GM23248 (cell line): ENCODE measurements around the gene DSG3. TPM values are rescaled to one million over a fixed set of nuclear protein-coding genes. Genes with fewer than 3 reads are reported as not detected.
"Not testable (repeated sequence)": the region's sequence is repeated elsewhere in the genome, so short reads cannot be mapped to it uniquely, and the experiment has no call there.

Experiments used
- DNase-seq: peaks from one replicate; pipeline ENCODE4 v3.0.0-alpha.2; 2015
- H2AFZ ChIP-seq: fragments of 200-600 bp; sonication (generic); 2 replicates; pipeline ENCODE4 v1.6.1; 2016; ENCODE audit warnings: antibody characterized with exemption
- H3F3A ChIP-seq: fragments of 200-600 bp; sonication (generic); 2 replicates; pipeline ENCODE4 v1.6.1; 2016; ENCODE audit warnings: mild to moderate bottlenecking, antibody characterized with exemption, mixed run types; ENCODE audit not compliant: insufficient read depth
- H3K27ac ChIP-seq: fragments of 200-600 bp; sonication (generic); 2 replicates; pipeline ENCODE4 v1.5.1; 2016; ENCODE audit warnings: mild to moderate bottlenecking
- H3K27me3 ChIP-seq: fragments of 200-600 bp; sonication (generic); replicated peaks from 2 replicates; pipeline ENCODE4 v1.6.1; 2016; ENCODE audit warnings: mild to moderate bottlenecking; ENCODE audit not compliant: insufficient read depth
- H3K36me3 ChIP-seq: fragments of 200-600 bp; sonication (generic); 2 replicates; pipeline ENCODE4 v1.6.1; 2016; ENCODE audit warnings: low read depth, mild to moderate bottlenecking
- H3K4me1 ChIP-seq: fragments of 200-600 bp; sonication (generic); 2 replicates; pipeline ENCODE4 v1.6.1; 2016; ENCODE audit warnings: mild to moderate bottlenecking; ENCODE audit not compliant: insufficient read depth
- H3K4me2 ChIP-seq: fragments of 200-600 bp; sonication (generic); one replicate; pipeline ENCODE4 v1.6.1; 2016; ENCODE audit warnings: mild to moderate bottlenecking; ENCODE audit not compliant: unreplicated experiment
- H3K4me3 ChIP-seq: fragments of 200-600 bp; sonication (generic); 2 replicates; pipeline ENCODE4 v1.5.1; 2016; ENCODE audit warnings: mild to moderate bottlenecking
- H3K79me2 ChIP-seq: fragments of 200-600 bp; sonication (generic); 2 replicates; pipeline ENCODE4 v1.6.1; 2016; ENCODE audit warnings: mild to moderate bottlenecking; ENCODE audit not compliant: insufficient read depth
- H3K9ac ChIP-seq: fragments of 200-600 bp; sonication (generic); 2 replicates; pipeline ENCODE4 v1.6.1; 2016; ENCODE audit warnings: mild to moderate bottlenecking
- H3K9me2 ChIP-seq: fragments of 200-600 bp; sonication (generic); 2 replicates; pipeline ENCODE4 v1.6.1; 2016; ENCODE audit warnings: mixed run types, mild to moderate bottlenecking, moderate library complexity; ENCODE audit not compliant: insufficient read depth
- H3K9me3 ChIP-seq: fragments of 200-600 bp; sonication (generic); one replicate; pipeline ENCODE4 v1.6.1; 2017; ENCODE audit warnings: low read depth
- H4K20me1 ChIP-seq: fragments of 200-600 bp; sonication (generic); 2 replicates; pipeline ENCODE4 v1.6.0; 2016; ENCODE audit not compliant: insufficient read depth
- EZH2 ChIP-seq: fragments of 200-600 bp; sonication (generic); IDR thresholded peaks from 2 replicates; pipeline ENCODE4 v1.6.1; 2018; ENCODE audit warnings: antibody characterized with exemption, mild to moderate bottlenecking; ENCODE audit not compliant: insufficient read depth, poor library complexity, severe bottlenecking
- EZH2phosphoT487 ChIP-seq: fragments of 200-600 bp; sonication (generic); IDR thresholded peaks from 2 replicates; pipeline ENCODE4 v1.6.1; 2018; ENCODE audit warnings: antibody characterized with exemption, moderate library complexity, mild to moderate bottlenecking, low read depth; ENCODE audit not compliant: insufficient read depth
- WGBS, 2 experiments: methylation state at CpG; one replicate each; pipeline ENCODE4 v1.1.6; 2015 to 2017; ENCODE audit warnings: low lambda C conversion rate in 2 of 2, low coverage in 1 of 2; ENCODE audit errors: missing lambda C conversion rate in 2 of 2; 5-methylcytosine and 5-hydroxymethylcytosine counted together
- in situ Hi-C: fragments of 300-500 bp; cut with MboI; formaldehyde crosslinking; loops from 2 replicates; pipeline ENCODE4 v1.15.0; 2020
- polyA plus RNA-seq: library from polyadenylated mRNA; unstranded; fragments of >200 nt; fragmentation: Nextera tagmentation; extraction: Ambion mirVana; gene quantifications from 2 replicates; pipeline ENCODE4 v1.2.1, GENCODE V29; 2016
- total RNA-seq: library from RNA; depleted of rRNA; stranded (reverse); fragments of >200 nt; shearing (Covaris generic); gene quantifications from 2 replicates; pipeline ENCODE4 v1.2.3, GENCODE V29; 2014

Gene DSG3
- total and polyA plus RNA-seq, 2 experiments from 2014 or later: not detected

GRCh38 chr18:31504455-31505147 lies 57.1 kb downstream of the DSG3 start:
- Histone ChIP-seq H3K4me2 (no peak overlapping the region), H3K27ac (no peak overlapping the region), H3K4me3 (no peak overlapping the region), H2AFZ (no peak overlapping the region), H3K36me3 (no peaks in the 10 kb centered on the region), H3K9me3 (no peaks in the 10 kb centered on the region), H3K27me3 (peaks cover 7% of the 10 kb centered on the region), H3K9me2 (no peaks in the 10 kb centered on the region), H3K4me1 (no peaks in the 10 kb centered on the region), H3K79me2 (no peaks in the 10 kb centered on the region), H3K9ac (no peak overlapping the region), H3F3A (no peaks in the 10 kb centered on the region), H4K20me1 (no peaks in the 10 kb centered on the region)
- no peak for TF ChIP-seq EZH2
- no peak for TF ChIP-seq EZH2phosphoT487
- no peak for DNase-seq
- in situ Hi-C loops: no loop called here
- 36 to 49% methylated on average over 10 of the region's 10 CpGs for WGBS, 2 experiments

GRCh38 chr18:31505156-31505555 lies 57.6 kb downstream of the DSG3 start:
- Histone ChIP-seq H3K4me3 (no peak overlapping the region), H4K20me1 (no peaks in the 10 kb centered on the region), H3K9me3 (no peaks in the 10 kb centered on the region), H3K27me3 (peaks cover 2% of the 10 kb centered on the region; the same call in 1 of the 2 replicates), H3K79me2 (no peaks in the 10 kb centered on the region), H3K27ac (no peak overlapping the region), H3K4me1 (no peaks in the 10 kb centered on the region), H2AFZ (no peak overlapping the region), H3F3A (no peaks in the 10 kb centered on the region), H3K4me2 (no peak overlapping the region), H3K36me3 (no peaks in the 10 kb centered on the region), H3K9me2 (no peaks in the 10 kb centered on the region), H3K9ac (no peak overlapping the region)
- no peak for DNase-seq
- 23 to 26% methylated on average over 6 of the region's 6 CpGs for WGBS, 2 experiments
- TF ChIP-seq EZH2phosphoT487 (no peak), EZH2 (no peak)
- in situ Hi-C loops: no loop called here

DNA sequence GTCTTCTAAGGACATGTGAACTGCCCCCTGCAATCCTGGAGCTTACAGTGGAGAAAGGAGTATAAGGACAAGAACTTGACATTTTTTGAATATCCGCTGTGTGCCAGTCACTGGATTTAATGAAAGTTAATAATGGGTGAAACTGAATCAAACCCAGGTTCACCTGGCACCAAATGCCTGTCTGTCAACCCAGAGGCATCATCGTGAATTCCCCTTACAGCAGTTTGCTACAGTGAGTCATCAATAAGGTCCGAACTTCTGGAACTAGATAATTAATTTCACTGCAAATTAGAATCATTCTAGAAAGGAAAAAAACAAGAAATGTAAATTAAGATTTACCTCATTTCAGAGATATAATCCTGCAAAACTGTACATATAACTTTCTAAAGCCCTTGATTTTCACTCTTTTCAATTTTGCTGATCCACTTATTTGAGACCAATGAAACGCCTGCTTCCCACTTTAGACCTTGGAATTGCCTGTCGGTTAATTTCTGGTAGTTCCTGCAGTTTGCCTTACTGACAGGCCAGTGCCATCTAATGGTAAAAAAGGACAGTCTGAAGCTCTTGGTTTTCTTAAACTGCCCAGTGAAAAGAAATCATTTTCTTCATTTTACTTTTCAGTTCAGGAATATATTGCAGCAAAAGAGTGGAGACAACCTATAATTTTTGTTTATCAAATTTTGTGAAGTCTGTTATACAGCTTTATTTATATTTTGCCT lies 58.6 kb downstream of the DSG3 start:
- Histone ChIP-seq H3K27ac (no peak overlapping the region), H3K27me3 (no peaks in the 10 kb centered on the region), H2AFZ (no peak overlapping the region)

DNA sequence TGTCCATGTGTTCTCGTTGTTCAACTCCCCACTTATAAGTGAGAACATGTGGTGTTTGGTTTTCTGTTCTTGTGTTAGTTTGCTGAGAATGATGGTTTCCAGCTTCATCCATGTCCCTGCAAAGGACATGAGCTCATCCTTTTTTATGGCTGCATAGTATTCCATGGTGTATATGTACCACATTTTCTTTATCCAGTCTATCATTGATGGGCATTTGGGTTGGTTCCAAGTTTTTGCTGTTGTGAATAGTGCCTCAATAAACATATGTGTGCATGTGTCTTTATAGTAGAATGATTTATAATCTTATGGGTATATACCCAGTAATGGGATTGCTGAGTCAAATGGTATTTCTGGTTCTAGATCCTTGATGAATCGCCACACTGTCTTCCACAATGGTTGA lies 59.6 kb downstream of the DSG3 start:
- 6 to 27% methylated on average over 2 of the region's 2 CpGs for WGBS, 2 experiments
- H3F3A ChIP-seq, H3K4me1 ChIP-seq, H3K79me2 ChIP-seq, H3K9ac ChIP-seq, H4K20me1 ChIP-seq, DNase-seq, H3K27ac ChIP-seq, H2AFZ ChIP-seq, H3K36me3 ChIP-seq, H3K27me3 ChIP-seq, H3K9me2 ChIP-seq, H3K4me2 ChIP-seq, H3K4me3 ChIP-seq, H3K9me3 ChIP-seq, in situ Hi-C loops: not testable (repeated sequence)

More for the DNA sequence above, 58.6 kb downstream of the DSG3 start:
- Histone ChIP-seq H3F3A (no peaks in the 10 kb centered on the region), H3K4me1 (no peaks in the 10 kb centered on the region), H3K9me2 (no peaks in the 10 kb centered on the region), H3K9ac (no peak overlapping the region), H3K4me2 (no peak overlapping the region), H4K20me1 (no peaks in the 10 kb centered on the region), H3K9me3 (no peaks in the 10 kb centered on the region), H3K36me3 (no peaks in the 10 kb centered on the region), H3K79me2 (no peaks in the 10 kb centered on the region), H3K4me3 (no peak overlapping the region)
- no peak for TF ChIP-seq EZH2
- TF ChIP-seq EZH2phosphoT487: no peak
- 27 to 35% methylated on average over 5 of the region's 5 CpGs for WGBS, 2 experiments
- in situ Hi-C loops: no loop called here
- peak; percentile 14 for DNase-seq
